HG02981 (cell line): ENCODE measurements around the gene SEMA4G.

ENCODE experiments used
- ATAC-seq: cut with Tn5 transposase; IDR thresholded peaks from one replicate; pipeline ENCODE4 v1.9.1; 2021; ENCODE audit warnings: mild to moderate bottlenecking, moderate library complexity; ENCODE audit not compliant: unreplicated experiment

SEMA4G gene

GRCh38 chr10:100986952-100987684, 17.8 kb downstream of the SEMA4G start, which contains the start of the genes MRPL43 and TWNK:
Gene MRPL43 (minus strand): TSS chr10:100987497. CDS start chr10:100987443, 54 bp downstream.
Gene TWNK (plus strand): TSS chr10:100987543. CDS start chr10:100988211, 668 bp downstream.
- ATAC-seq: peak; percentile 75

GRCh38 chr10:100987685-100988049, 18.4 kb downstream of the SEMA4G start:
- ATAC-seq: peak; percentile 8

GRCh38 chr10:100988166-100988565, 18.9 kb downstream of the SEMA4G start:
- ATAC-seq: no peak

GRCh38 chr10:100989088-100989487, 19.8 kb downstream of the SEMA4G start:
- ATAC-seq: no peak

DNA sequence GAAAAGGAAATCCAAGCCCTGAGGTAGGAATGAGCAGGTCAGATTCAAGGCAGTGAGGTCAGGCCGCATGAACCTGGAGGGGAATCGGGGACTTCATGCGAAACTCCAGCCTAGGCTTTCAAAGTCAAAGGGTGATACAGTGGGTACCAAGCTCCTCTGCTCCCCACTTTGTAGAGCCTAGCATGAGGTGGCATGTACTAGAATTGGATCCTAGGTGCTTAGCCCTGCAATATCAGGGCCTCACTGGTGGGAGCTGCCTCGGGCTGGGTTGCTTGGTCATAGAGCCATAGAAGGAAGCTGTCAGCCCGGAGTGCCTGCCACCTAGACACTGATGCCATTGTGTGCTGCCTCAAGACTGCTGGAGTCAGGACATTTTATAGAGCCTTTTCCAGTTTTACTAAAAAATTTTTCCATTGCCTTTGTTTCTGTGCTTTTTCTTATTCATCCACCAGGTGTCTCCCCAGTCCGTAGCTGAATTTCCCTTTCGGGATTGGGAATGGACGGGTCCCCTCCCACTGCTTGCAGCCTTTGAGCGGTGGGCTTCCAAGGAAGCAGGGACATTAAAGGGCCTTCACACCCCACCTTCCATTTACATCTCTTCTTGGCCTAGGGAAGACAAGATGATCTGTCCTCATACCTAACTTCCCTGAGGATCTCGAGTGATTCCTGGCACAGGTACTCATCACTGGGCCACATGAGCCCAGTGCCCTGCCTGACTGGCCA, 24.8 kb downstream of the SEMA4G start:
- no peak for ATAC-seq

DNA sequence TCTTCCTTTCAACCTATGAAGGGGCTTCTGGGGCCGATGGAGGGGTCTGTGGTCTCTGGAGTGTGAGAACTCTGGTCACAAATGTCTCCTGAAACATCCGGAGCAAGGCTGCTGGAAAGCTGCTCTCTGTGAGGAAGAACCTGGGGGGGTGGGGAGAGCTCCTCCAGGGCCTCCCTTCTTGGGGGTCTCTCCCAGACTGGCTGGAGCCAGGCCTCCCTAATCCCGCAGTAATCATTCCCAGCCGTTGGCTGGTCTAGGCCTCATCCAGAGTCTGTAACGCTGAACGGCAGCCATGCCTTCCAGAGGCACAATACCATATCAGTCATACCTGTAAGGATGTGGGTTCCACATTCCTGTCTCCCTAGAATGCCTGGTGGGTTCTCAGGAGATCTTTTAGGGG, 25.9 kb downstream of the SEMA4G start:
- ATAC-seq: no peak

- ATAC-seq: no peak
Measured at GRCh38 chr10:100996678-100997359, 27.5 kb downstream of the SEMA4G start.

GRCh38 chr10:100997360-100998182, 28.3 kb downstream of the SEMA4G start:
- ATAC-seq: no peak

DNA sequence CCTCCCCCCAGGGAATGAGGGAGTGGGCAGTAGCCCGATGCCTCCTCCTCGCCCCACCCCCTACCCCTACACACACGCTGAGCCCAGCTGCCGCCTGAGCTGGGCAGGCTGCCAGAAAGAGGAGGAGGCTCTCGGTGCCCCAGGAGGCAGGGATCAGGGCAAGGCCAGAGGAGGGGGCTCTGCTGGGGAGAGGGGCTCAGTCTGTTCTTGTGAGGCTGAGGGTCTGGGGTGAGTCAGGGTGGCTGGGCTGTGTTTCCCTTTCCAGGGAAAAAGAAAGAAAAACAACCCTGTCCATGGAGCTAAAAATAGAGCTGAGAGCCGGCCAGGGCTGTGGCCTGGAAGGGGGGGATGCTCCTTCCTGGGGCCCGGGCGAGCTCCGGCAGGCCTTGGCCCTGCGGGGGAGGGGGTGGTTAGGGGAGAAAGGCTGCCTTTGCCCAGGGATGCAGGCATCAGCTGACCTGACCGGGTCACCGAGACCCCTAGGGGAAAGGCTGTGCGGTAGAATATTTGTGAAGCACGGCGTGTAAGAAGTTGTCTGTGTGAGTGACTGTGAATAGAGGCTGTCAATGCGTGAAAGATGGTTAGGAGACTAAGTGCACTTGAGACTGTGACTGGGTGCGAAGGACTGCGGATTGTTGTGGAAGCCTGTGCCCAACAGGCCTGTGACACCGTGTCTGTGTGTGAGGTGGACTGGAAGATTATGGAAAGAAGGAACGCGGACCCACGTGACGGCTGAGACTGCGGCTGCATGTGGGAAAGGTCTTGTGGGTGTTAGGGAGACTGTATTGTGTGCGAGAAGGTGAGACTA, 29.1 kb downstream of the SEMA4G start:
- no peak for ATAC-seq

- peak; percentile 45 for ATAC-seq
Measured at GRCh38 chr10:100998991-100999741, 29.9 kb downstream of the SEMA4G start.

DNA sequence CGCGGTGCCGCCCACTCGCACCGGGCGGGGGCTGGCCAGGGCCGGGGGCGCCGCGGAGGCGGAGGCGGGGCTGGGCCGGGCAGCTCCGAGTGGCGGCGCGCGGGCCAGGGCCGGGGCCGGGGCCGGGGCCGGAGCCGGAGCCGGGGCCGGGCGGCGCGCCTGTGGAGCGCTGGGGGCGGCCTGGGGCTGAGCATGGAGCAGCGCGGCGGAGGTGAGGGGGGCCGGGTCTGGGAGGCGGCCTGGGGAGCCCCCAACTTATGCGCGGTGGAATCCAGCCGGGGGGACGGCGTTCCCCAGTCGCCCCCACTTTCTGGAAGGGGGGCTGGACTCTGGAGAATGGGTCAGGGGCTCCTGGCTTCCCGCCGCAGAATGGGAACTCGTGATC, 30.4 kb downstream of the SEMA4G start, which contains the start of gene LZTS2:
TSS of gene LZTS2 (plus strand) at position 67 of the 385 bp plus-strand sequence. CDS start 2,731 bp downstream, outside the sequence.
- ATAC-seq: no peak

- no peak for ATAC-seq
Measured at GRCh38 chr10:101000127-101000914, 31.0 kb downstream of the SEMA4G start.

DNA sequence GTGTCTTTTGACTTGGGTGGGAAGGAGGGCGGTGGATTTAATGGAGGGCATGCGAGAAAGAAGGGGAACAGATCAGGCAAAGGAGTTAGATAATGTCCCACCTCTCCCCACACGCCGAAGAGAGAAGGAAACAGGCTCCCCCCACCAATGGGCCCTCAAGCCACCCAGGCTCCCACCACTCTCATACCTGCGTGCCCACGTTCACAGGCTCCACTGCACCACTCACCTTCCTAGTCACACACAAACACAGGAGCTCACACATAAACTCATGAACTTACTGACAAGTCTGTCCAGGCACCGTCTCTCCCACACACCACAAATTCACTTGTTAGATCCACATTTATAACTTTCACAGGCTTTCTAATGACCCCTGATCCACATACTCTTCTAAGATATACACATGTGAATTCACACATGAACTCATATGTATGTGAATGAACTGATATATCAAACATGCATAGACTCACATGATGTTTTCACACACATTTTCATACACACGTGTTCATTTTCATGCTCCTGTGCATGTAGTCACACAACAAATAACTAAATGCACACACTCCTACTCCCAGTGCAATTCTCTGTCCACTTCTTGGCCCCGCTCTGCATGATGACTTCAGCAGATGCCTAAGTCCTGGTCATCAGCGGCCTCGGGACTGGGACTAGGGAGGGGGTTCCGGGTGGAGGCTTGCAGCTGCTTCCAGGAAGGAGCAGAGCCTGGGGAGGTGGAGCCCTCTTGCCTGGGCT, 31.8 kb downstream of the SEMA4G start:
- no peak for ATAC-seq

DNA sequence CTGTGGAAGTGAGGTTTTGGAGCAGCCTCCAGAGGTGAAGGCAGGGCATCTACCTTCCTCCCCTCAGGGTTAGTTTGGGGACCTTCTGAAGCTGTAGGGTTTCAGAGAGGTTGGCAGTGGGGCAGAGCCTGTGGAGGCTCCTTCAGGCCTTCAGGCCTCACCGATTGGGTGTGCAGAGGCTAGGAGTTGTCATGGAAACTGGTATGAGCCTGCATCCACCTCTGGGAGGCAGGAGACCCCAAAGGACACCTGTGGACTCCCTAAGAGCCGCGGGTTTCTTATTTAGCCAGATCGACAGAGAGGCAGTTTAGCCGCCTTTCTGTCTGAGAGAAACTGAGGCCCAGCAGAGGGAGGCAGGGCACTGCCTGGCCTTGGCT, 32.3 kb downstream of the SEMA4G start:
- no peak for ATAC-seq

DNA sequence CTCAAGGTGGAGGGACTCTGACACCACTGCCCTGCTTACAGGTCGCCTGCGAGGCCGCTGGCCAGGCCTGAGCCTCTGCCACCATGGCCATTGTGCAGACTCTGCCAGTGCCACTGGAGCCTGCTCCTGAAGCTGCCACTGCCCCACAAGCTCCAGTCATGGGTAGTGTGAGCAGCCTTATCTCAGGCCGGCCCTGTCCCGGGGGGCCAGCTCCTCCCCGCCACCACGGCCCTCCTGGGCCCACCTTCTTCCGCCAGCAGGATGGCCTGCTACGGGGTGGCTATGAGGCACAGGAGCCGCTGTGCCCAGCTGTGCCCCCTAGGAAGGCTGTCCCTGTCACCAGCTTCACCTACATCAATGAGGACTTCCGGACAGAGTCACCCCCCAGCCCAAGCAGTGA, 33.2 kb downstream of the SEMA4G start:
- ATAC-seq: no peak

DNA sequence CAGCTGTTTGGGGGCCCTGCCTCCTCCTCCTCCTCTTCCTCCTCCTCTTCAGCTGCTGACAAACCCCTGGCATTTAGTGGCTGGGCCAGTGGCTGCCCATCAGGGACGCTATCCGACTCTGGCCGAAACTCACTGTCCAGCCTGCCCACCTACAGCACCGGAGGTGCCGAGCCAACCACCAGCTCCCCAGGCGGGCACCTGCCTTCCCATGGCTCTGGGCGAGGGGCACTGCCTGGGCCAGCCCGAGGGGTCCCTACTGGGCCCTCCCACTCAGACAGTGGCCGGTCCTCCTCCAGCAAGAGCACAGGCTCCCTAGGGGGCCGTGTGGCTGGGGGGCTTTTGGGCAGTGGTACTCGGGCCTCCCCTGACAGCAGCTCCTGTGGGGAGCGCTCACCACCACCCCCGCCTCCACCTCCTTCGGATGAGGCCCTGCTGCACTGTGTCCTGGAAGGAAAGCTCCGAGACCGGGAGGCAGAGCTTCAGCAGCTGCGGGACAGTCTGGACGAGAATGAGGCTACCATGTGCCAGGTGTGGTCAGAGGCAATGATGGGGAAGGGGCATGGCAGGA, 34.4 kb downstream of the SEMA4G start:
- no peak for ATAC-seq

- ATAC-seq: no peak
Measured at GRCh38 chr10:101005361-101005760, 36.1 kb downstream of the SEMA4G start.
